ENCODE data around the gene EID2. TPM values are rescaled to one million over a fixed set of nuclear protein-coding genes. Genes with fewer than 3 reads are reported as not detected.

Gene EID2
- total and polyA plus RNA-seq, 2 of the 8 experiments (the other 6 are each of a cell fraction or from before 2014, with no cell fraction given) = 7.8 to 29.6 TPM

DNA sequence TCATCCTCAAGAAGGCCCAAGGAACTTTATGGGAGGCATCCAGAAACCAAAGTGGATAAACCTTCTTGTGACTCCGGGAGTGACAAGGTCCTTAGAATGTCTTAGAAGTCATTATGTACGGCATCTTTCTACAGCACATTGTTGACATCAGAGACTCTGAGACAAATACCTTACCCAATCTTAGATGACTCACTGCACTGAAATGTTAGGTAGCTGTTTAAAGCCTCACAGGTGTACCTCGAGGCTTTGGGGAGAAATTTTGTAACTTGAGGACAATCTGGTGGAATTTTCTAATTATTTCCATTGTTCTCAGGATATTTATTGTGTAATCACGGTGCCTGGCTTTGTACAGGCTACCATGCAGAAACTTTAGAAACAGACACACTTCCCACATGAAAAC lies 47.5 kb upstream of the EID2 start:
- no peak overlapping the region for H2AFZ ChIP-seq (ENCODE audit: low read length)
- no peak overlapping the region for H3K4me2 ChIP-seq (ENCODE audit: insufficient read depth in 1 of 2, low read depth in 2 of 2, low read length in 2 of 2)
- H3K27me3 ChIP-seq (replicated peaks in 1 of 4; ENCODE audit: control insufficient read depth in 3 of 4, extremely low read depth in 1 of 4, insufficient read depth in 3 of 4, low read length in 3 of 4) = no peaks in the 10 kb centered on the region
- CTCF ChIA-PET (ENCODE audit: partially characterized antibody) = no interaction called here
- H4K5ac ChIP-seq (ENCODE audit: insufficient read length, low read depth, low read length) = no peak overlapping the region
- H3K23me2 ChIP-seq (ENCODE audit: low read depth, low read length) = no peaks in the 10 kb centered on the region
- H4K20me1 ChIP-seq (replicated peaks in 1 of 2; ENCODE audit: control insufficient read depth in 1 of 2, insufficient read depth in 2 of 2, low read length in 2 of 2) = no peaks in the 10 kb centered on the region
- POLR2A ChIA-PET (ENCODE audit: partially characterized antibody) = no interaction called here
- H2BK5ac ChIP-seq (ENCODE audit: low read depth, low read length) = no peak overlapping the region
- no peak overlapping the region for H2BK15ac ChIP-seq (ENCODE audit: low read length)
- H3K79me1 ChIP-seq (ENCODE audit: low read depth, low read length) = no peaks in the 10 kb centered on the region
- no peak overlapping the region for H2BK12ac ChIP-seq (ENCODE audit: low read depth, low read length)
- H3K36me3 ChIP-seq (ENCODE audit: control insufficient read depth in 2 of 4, insufficient read depth in 4 of 4, low read length in 3 of 4) = no peaks in the 10 kb centered on the region
- no peaks in the 10 kb centered on the region for H3K9me3 ChIP-seq (ENCODE audit: insufficient read depth in 2 of 2, low read depth in 1 of 2, low read length in 1 of 2)
- H2BK120ac ChIP-seq (replicated peaks; ENCODE audit: low read depth, low read length) = no peak overlapping the region
- FAIRE-seq (no peak), DNase-seq (ENCODE audit: low read depth in 1 of 2, low spot score in 2 of 2) (no peak)
- no peaks in the 10 kb centered on the region for H3K79me2 ChIP-seq (ENCODE audit: control insufficient read depth in 1 of 2, insufficient read depth in 2 of 2, low read length in 2 of 2)
- no peak overlapping the region for H3K14ac ChIP-seq (ENCODE audit: insufficient read length)
- H3K4ac ChIP-seq (replicated peaks; ENCODE audit: insufficient read length, low read depth, low read length) = no peak overlapping the region
- H3K9ac ChIP-seq (replicated peaks in 1 of 4; ENCODE audit: extremely low read depth in 1 of 4, low read depth in 3 of 4, low read length in 3 of 4) = no peak overlapping the region
- TF ChIP-seq MAFK (IDR thresholded peaks at IDR 0.05; ENCODE audit: low read depth, low read length) (no peak), HDAC6 (IDR thresholded peaks at IDR 0.05; ENCODE audit: low read depth, low read length) (no peak), TBP (IDR thresholded peaks at IDR 0.05; ENCODE audit: low read depth, low read length) (no peak), SP2 (IDR thresholded peaks at IDR 0.05; ENCODE audit: low read length) (no peak), CBX8 (IDR thresholded peaks at IDR 0.05; ENCODE audit: borderline replicate concordance, low read depth, low read length) (no peak), RNF2 (IDR thresholded peaks at IDR 0.05; ENCODE audit: borderline replicate concordance, low read depth, low read length, missing control alignments, poor library complexity, severe bottlenecking) (no peak), RXRA (IDR thresholded peaks at IDR 0.05; ENCODE audit: insufficient read depth, low read depth, low read length) (no peak), SIRT6 (IDR thresholded peaks at IDR 0.05; ENCODE audit: low read length) (no peak), EZH2 (IDR thresholded peaks at IDR 0.05; ENCODE audit: low read depth, low read length, severe bottlenecking) (no peak)
- TF ChIP-seq, protein P1, sequence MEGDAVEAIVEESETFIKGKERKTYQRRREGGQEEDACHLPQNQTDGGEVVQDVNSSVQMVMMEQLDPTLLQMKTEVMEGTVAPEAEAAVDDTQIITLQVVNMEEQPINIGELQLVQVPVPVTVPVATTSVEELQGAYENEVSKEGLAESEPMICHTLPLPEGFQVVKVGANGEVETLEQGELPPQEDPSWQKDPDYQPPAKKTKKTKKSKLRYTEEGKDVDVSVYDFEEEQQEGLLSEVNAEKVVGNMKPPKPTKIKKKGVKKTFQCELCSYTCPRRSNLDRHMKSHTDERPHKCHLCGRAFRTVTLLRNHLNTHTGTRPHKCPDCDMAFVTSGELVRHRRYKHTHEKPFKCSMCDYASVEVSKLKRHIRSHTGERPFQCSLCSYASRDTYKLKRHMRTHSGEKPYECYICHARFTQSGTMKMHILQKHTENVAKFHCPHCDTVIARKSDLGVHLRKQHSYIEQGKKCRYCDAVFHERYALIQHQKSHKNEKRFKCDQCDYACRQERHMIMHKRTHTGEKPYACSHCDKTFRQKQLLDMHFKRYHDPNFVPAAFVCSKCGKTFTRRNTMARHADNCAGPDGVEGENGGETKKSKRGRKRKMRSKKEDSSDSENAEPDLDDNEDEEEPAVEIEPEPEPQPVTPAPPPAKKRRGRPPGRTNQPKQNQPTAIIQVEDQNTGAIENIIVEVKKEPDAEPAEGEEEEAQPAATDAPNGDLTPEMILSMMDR (IDR thresholded peaks at IDR 0.05; ENCODE audit: control extremely low read depth in 1 of 3, insufficient read depth in 1 of 3, low read depth in 1 of 3, low read length in 3 of 3) = no peak
- H4K91ac ChIP-seq (replicated peaks; ENCODE audit: insufficient read length, low read length) = no peak overlapping the region
- H3K23ac ChIP-seq (ENCODE audit: insufficient read length) = no peak overlapping the region
- H3K18ac ChIP-seq (ENCODE audit: extremely low read depth, low read length) = no peak overlapping the region
- H3K4me1 ChIP-seq (replicated peaks in 1 of 4; ENCODE audit: control insufficient read depth in 3 of 4, insufficient read depth in 4 of 4, low read length in 3 of 4) = no peaks in the 10 kb centered on the region
- no peak overlapping the region for H3K27ac ChIP-seq (ENCODE audit: low read depth, low read length)
- 83% methylated on average over 4 of the region's 4 CpGs; no CpG with 5 or more reads in 1 of the 2 experiments for WGBS, 2 experiments (ENCODE audit: extremely low coverage in 1 of 2, insufficient coverage in 1 of 2, insufficient read length in 1 of 2, insufficient replicate concordance in 2 of 2, low coverage in 1 of 2, low lambda C conversion rate in 2 of 2, missing lambda C conversion rate in 1 of 2)
- H4K8ac ChIP-seq (ENCODE audit: extremely low read depth, insufficient read depth, low read length) = no peak overlapping the region
- H2BK20ac ChIP-seq (ENCODE audit: low read length) = no peak overlapping the region
- no peak overlapping the region for H3K4me3 ChIP-seq (ENCODE audit: extremely low read depth in 1 of 4, insufficient read depth in 2 of 4, low read depth in 3 of 4, low read length in 4 of 4)
- no peak overlapping the region for H2AK5ac ChIP-seq (ENCODE audit: low read depth, low read length)
- no peak overlapping the region for H3K56ac ChIP-seq (replicated peaks; ENCODE audit: insufficient read length, low read depth, low read length)
